H9 (cell line): ENCODE measurements around the gene LRMDA. TPM values are rescaled to one million over a fixed set of nuclear protein-coding genes. Genes with fewer than 3 reads are reported as not detected.

Experiments
- DNase-seq: peaks from one replicate; pipeline ENCODE4 v3.0.0-alpha.2; 2017
- H2AFZ ChIP-seq: one replicate; pipeline ENCODE4 v1.6.1; 2013; ENCODE audit warnings: mild to moderate bottlenecking, low read length, control low read depth, moderate library complexity
- H2AK5ac ChIP-seq: 2 replicates; pipeline ENCODE4 v1.6.1; 2013; ENCODE audit warnings: low read length, control low read depth, mixed read lengths; ENCODE audit not compliant: insufficient read length
- H2BK120ac ChIP-seq: one replicate; pipeline ENCODE4 v1.6.1; 2013; ENCODE audit warnings: low read depth, mild to moderate bottlenecking, low read length, control low read depth, inconsistent platforms; ENCODE audit not compliant: poor library complexity, severe bottlenecking
- H2BK12ac ChIP-seq: 2 replicates; pipeline ENCODE4 v1.6.1; 2013; ENCODE audit warnings: low read length, control low read depth, mixed read lengths, low read depth; ENCODE audit not compliant: insufficient read length
- H2BK15ac ChIP-seq: 2 replicates; pipeline ENCODE4 v1.6.1; 2013; ENCODE audit warnings: low read depth, low read length, control low read depth
- H2BK20ac ChIP-seq: one replicate; pipeline ENCODE4 v1.6.1; 2013; ENCODE audit warnings: low read depth, mild to moderate bottlenecking, low read length, control low read depth, inconsistent platforms; ENCODE audit not compliant: poor library complexity, severe bottlenecking
- H2BK5ac ChIP-seq: 2 replicates; pipeline ENCODE4 v1.6.1; 2013; ENCODE audit warnings: low read length, control low read depth, mixed read lengths; ENCODE audit not compliant: insufficient read length
- H3K14ac ChIP-seq: 2 replicates; pipeline ENCODE4 v1.6.1; 2013; ENCODE audit warnings: low read length, control low read depth; ENCODE audit not compliant: insufficient read depth
- H3K18ac ChIP-seq: 2 replicates; pipeline ENCODE4 v1.6.1; 2013; ENCODE audit warnings: low read depth, mild to moderate bottlenecking, mixed read lengths, low read length, control low read depth; ENCODE audit not compliant: insufficient read length
- H3K23ac ChIP-seq: 2 replicates; pipeline ENCODE4 v1.6.1; 2013; ENCODE audit warnings: low read length, control low read depth, mixed read lengths, low read depth; ENCODE audit not compliant: insufficient read length
- H3K23me2 ChIP-seq: 2 replicates; pipeline ENCODE4 v1.6.1; 2013; ENCODE audit warnings: low read depth, mild to moderate bottlenecking, mixed read lengths, low read length, control low read depth; ENCODE audit not compliant: insufficient read length, poor library complexity, severe bottlenecking
- H3K27ac ChIP-seq: 2 replicates; pipeline ENCODE4 v1.5.1; 2013; ENCODE audit warnings: low read length, control low read depth, mixed read lengths, low read depth; ENCODE audit not compliant: insufficient read length
- H3K27me3 ChIP-seq: 2 replicates; pipeline ENCODE4 v1.6.1; 2013; ENCODE audit warnings: low read length, control low read depth, inconsistent platforms; ENCODE audit not compliant: insufficient read depth
- H3K4ac ChIP-seq: 2 replicates; pipeline ENCODE4 v1.6.1; 2013; ENCODE audit warnings: low read depth, mild to moderate bottlenecking, control low read depth, inconsistent platforms, low read length, moderate library complexity
- H3K4me1 ChIP-seq: 2 replicates; pipeline ENCODE4 v1.6.1; 2013; ENCODE audit warnings: low read length, control low read depth, inconsistent platforms; ENCODE audit not compliant: insufficient read depth
- H3K4me2 ChIP-seq: 2 replicates; pipeline ENCODE4 v1.6.1; 2013; ENCODE audit warnings: low read length, control low read depth, mixed read lengths; ENCODE audit not compliant: insufficient read length, insufficient read depth
- H3K56ac ChIP-seq: 2 replicates; pipeline ENCODE4 v1.6.1; 2013; ENCODE audit warnings: low read depth, mild to moderate bottlenecking, mixed read lengths, low read length, control low read depth; ENCODE audit not compliant: insufficient read length
- H3K79me1 ChIP-seq: 2 replicates; pipeline ENCODE4 v1.6.1; 2013; ENCODE audit warnings: low read depth, mild to moderate bottlenecking, moderate library complexity, low read length, control low read depth, inconsistent platforms; ENCODE audit not compliant: insufficient read depth, poor library complexity, severe bottlenecking
- H3K79me2 ChIP-seq: 2 replicates; pipeline ENCODE4 v1.6.1; 2013; ENCODE audit warnings: low read length, control low read depth, inconsistent platforms; ENCODE audit not compliant: insufficient read depth
- H3K9ac ChIP-seq: 2 replicates; pipeline ENCODE4 v1.6.1; 2013; ENCODE audit warnings: low read length, control low read depth, mixed read lengths; ENCODE audit not compliant: insufficient read length; ENCODE audit errors: extremely low read depth
- H3K9me3 ChIP-seq: one replicate; pipeline ENCODE4 v1.6.1; 2013; ENCODE audit warnings: low read depth, low read length, inconsistent platforms; ENCODE audit not compliant: control insufficient read depth
- H3T11ph ChIP-seq: one replicate; pipeline ENCODE4 v1.6.1; 2013; ENCODE audit warnings: mild to moderate bottlenecking, low read length, control low read depth, inconsistent platforms
- H4K20me1 ChIP-seq: one replicate; pipeline ENCODE4 v1.6.1; 2013; ENCODE audit not compliant: control insufficient read depth, insufficient read length, insufficient read depth
- H4K5ac ChIP-seq: 2 replicates; pipeline ENCODE4 v1.6.1; 2013; ENCODE audit warnings: low read depth, mild to moderate bottlenecking, mixed read lengths, low read length, control low read depth; ENCODE audit not compliant: insufficient read length
- H4K8ac ChIP-seq: replicated peaks from 2 replicates; pipeline ENCODE4 v1.6.1; 2013; ENCODE audit warnings: low read length, control low read depth, mixed read lengths, low read depth; ENCODE audit not compliant: insufficient read length
- H4K91ac ChIP-seq: 2 replicates; pipeline ENCODE4 v1.6.1; 2013; ENCODE audit warnings: low read depth, mild to moderate bottlenecking, moderate library complexity, mixed read lengths, low read length, control low read depth; ENCODE audit not compliant: insufficient read length
- H3K27ac Mint-ChIP-seq, 3 experiments: 2 replicates in 2 of 3; 3 replicates in 1 of 3; pipeline ENCODE4 v1.8.0; 2020 to 2021; ENCODE audit warnings: mixed read lengths in 3 of 3, mild to moderate bottlenecking in 1 of 3, moderate library complexity in 1 of 3
- H3K27me3 Mint-ChIP-seq: 2 replicates; pipeline ENCODE4 v1.8.0; 2021; ENCODE audit warnings: low read depth, mild to moderate bottlenecking, moderate library complexity, mixed read lengths
- H3K36me3 Mint-ChIP-seq, 3 experiments: 2 replicates in 2 of 3; 3 replicates in 1 of 3; pipeline ENCODE4 v1.8.0; 2020 to 2021; ENCODE audit warnings: low read depth in 3 of 3, mixed read lengths in 3 of 3; ENCODE audit not compliant: insufficient read depth in 1 of 3
- H3K4me1 Mint-ChIP-seq, 2 experiments: 2 replicates each; pipeline ENCODE4 v1.8.0; 2020; ENCODE audit warnings: mixed read lengths in 2 of 2
- H3K4me3 Mint-ChIP-seq, 2 experiments: 2 replicates in 1 of 2; 3 replicates in 1 of 2; pipeline ENCODE4 v1.8.0; 2020 to 2021; ENCODE audit warnings: mild to moderate bottlenecking in 2 of 2, mixed read lengths in 2 of 2, moderate library complexity in 1 of 2
- H3K9me3 Mint-ChIP-seq, 2 experiments: 2 replicates in 1 of 2; 3 replicates in 1 of 2; pipeline ENCODE4 v1.8.0; 2020; ENCODE audit warnings: mild to moderate bottlenecking in 2 of 2, mixed read lengths in 2 of 2, moderate library complexity in 1 of 2
- WGBS: extraction: QIAGEN DNeasy Blood & Tissue Kit; methylation state at CpG from one replicate; pipeline ENCODE4 v1.1.7; 2013; ENCODE audit warnings: missing lambda C conversion rate, low lambda C conversion rate, mixed read lengths; ENCODE audit not compliant: insufficient read length; ENCODE audit errors: extremely low coverage; 5-methylcytosine and 5-hydroxymethylcytosine counted together
- total RNA-seq: library from RNA; stranded (reverse); gene quantifications from 2 replicates; pipeline ENCODE4 v1.2.1, GENCODE V29; 2021
- TF ChIP-seq, protein P1 (sequence below): fragments of 200-600 bp; sonication (generic); conservative IDR thresholded peaks from 3 replicates; pipeline ENCODE4 v1.8.0; 2021; ENCODE audit warnings: antibody characterized with exemption, mild to moderate bottlenecking

LRMDA gene
- total RNA-seq, 1 experiment from 2014 or later, result 1.8 TPM

GRCh38 chr10:75736151-75736640, 304.8 kb downstream of the LRMDA start:
- no CpG with 5 or more reads among the region's 5 CpGs for WGBS

More at GRCh38 chr10:75736151-75736640, 304.8 kb downstream of the LRMDA start:
- Histone ChIP-seq H3K4me1 (no peaks in the 10 kb centered on the region), H2BK20ac (no peak overlapping the region), H3K56ac (no peak overlapping the region), H3K4ac (no peak overlapping the region), H3K9ac (no peak overlapping the region), H3K27ac (no peak overlapping the region), H2BK5ac (no peak overlapping the region), H3K9me3 (no peaks in the 10 kb centered on the region), H3K79me2 (no peaks in the 10 kb centered on the region), H2AK5ac (no peak overlapping the region), H3T11ph (no peak overlapping the region), H3K4me2 (no peak overlapping the region), H2BK120ac (no peak overlapping the region), H4K20me1 (no peaks in the 10 kb centered on the region), H3K23ac (no peak overlapping the region), H3K18ac (no peak overlapping the region), H2BK12ac (no peak overlapping the region), H4K8ac (no peak overlapping the region), H4K5ac (no peak overlapping the region), H3K14ac (no peak overlapping the region), H3K79me1 (no peaks in the 10 kb centered on the region), H2AFZ (no peak overlapping the region), H2BK15ac (no peak overlapping the region), H4K91ac (no peak overlapping the region), H3K23me2 (no peaks in the 10 kb centered on the region), H3K27me3 (no peaks in the 10 kb centered on the region)
- Mint-ChIP-seq H3K36me3 (no peaks in the 10 kb centered on the region), H3K9me3 (no peaks in the 10 kb centered on the region), H3K4me1 (peaks cover 8% of the 10 kb centered on the region in 2 experiments), H3K27me3 (no peaks in the 10 kb centered on the region), H3K4me3 (no peak overlapping the region), H3K27ac (no peak overlapping the region)
- TF ChIP-seq, protein P1, sequence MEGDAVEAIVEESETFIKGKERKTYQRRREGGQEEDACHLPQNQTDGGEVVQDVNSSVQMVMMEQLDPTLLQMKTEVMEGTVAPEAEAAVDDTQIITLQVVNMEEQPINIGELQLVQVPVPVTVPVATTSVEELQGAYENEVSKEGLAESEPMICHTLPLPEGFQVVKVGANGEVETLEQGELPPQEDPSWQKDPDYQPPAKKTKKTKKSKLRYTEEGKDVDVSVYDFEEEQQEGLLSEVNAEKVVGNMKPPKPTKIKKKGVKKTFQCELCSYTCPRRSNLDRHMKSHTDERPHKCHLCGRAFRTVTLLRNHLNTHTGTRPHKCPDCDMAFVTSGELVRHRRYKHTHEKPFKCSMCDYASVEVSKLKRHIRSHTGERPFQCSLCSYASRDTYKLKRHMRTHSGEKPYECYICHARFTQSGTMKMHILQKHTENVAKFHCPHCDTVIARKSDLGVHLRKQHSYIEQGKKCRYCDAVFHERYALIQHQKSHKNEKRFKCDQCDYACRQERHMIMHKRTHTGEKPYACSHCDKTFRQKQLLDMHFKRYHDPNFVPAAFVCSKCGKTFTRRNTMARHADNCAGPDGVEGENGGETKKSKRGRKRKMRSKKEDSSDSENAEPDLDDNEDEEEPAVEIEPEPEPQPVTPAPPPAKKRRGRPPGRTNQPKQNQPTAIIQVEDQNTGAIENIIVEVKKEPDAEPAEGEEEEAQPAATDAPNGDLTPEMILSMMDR, result no peak
- DNase-seq, result no peak
